ENCODE results near the gene PDE7B.

The PDE7B gene

GRCh38 chr6:136230219-136230853 is 378.8 kb downstream of the PDE7B start:
- DNase-seq (ENCODE audit: low read depth in 2 of 2) = no peak

GRCh38 chr6:136232701-136233100 is 381.2 kb downstream of the PDE7B start:
- no peak for DNase-seq (ENCODE audit: low read depth in 2 of 2)

GRCh38 chr6:136235233-136235564 is 383.7 kb downstream of the PDE7B start:
- DNase-seq (ENCODE audit: low read depth in 2 of 2) = no peak

GRCh38 chr6:136236466-136237293 is 385.2 kb downstream of the PDE7B start:
- no peak for DNase-seq (ENCODE audit: low read depth in 2 of 2)

- DNase-seq (ENCODE audit: low read depth in 2 of 2) = no peak
Measured at GRCh38 chr6:136244061-136244616, 392.6 kb downstream of the PDE7B start.

All from stimulated activated CD4-positive, alpha-beta T cell treated with anti-CD3 and anti-CD28 coated beads, Interleukin-4, amount 100 ng/mL, for 48 hours (primary cell).